GM12801 (cell line): Measurements from ENCODE around the gene ARHGEF17.

ENCODE experiments used
- TF ChIP-seq, protein P1 (sequence below): IDR thresholded peaks from one replicate; pipeline ENCODE4 v1.5.1; 2011; ENCODE audit warnings: control low read depth; ENCODE audit not compliant: insufficient read length; ENCODE audit errors: extremely low read depth

Gene ARHGEF17

DNA sequence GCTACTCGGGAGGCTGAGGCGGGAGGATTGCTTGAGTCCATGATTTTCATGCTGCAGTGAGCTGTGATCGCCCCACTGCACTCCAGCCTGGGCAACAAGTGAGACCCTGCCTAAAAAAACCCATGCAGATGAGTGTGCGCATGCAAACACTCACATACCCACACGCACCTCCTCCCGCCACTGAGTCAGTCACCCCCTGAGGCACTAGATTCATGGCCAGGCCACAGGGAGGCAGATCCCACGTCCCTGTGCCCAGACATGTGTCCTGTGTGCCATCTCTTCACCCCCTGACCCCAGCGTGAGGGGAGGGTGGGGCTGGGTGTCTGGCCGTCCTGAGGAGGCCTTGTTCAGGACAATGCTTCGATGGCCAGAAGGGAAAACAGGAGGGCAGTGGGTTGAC lies 83.6 kb downstream of the ARHGEF17 start:
- TF ChIP-seq, protein P1, sequence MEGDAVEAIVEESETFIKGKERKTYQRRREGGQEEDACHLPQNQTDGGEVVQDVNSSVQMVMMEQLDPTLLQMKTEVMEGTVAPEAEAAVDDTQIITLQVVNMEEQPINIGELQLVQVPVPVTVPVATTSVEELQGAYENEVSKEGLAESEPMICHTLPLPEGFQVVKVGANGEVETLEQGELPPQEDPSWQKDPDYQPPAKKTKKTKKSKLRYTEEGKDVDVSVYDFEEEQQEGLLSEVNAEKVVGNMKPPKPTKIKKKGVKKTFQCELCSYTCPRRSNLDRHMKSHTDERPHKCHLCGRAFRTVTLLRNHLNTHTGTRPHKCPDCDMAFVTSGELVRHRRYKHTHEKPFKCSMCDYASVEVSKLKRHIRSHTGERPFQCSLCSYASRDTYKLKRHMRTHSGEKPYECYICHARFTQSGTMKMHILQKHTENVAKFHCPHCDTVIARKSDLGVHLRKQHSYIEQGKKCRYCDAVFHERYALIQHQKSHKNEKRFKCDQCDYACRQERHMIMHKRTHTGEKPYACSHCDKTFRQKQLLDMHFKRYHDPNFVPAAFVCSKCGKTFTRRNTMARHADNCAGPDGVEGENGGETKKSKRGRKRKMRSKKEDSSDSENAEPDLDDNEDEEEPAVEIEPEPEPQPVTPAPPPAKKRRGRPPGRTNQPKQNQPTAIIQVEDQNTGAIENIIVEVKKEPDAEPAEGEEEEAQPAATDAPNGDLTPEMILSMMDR = no peak

DNA sequence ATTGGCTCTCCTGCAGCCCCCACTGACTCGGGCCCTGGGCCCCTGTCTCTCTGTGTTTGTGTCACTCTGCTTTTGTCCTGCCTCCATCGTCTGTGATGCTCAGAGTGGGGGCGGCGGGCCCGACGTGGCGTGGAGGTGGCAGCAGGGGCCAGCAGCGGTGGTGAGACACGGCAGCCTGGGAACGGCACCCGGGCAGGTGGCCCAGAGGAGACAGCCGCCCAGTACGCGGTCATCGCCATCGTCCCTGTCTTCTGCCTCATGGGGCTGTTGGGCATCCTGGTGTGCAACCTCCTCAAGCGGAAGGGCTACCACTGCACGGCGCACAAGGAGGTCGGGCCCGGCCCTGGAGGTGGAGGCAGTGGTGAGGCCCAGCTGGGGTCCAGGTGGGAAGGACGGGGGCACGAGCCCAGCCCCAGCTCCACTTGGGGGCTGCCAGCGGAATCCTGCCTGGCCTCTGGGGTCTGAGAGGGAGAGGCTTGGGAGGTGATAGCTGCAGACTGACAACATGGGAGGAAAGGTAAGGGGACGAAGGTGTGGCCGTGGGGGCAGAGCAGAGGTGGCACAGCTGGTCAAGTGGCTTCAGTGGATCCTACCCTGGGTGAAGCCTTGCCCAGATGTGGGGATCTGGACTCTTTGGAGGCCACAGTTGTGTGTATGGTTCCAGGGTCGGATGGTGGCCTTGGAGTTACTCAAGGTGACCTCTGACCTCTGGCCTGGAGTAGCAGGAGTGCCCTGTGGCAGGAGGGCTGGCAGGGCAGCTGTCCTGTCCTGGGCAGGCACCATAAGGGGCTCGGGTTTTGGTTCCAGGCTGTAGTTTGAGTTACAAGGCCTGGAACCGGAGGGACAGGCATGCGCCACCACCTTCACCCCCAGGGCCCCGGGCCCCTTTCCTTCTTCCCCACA lies 84.3 kb downstream of the ARHGEF17 start:
- TF ChIP-seq, protein P1 = no peak

DNA sequence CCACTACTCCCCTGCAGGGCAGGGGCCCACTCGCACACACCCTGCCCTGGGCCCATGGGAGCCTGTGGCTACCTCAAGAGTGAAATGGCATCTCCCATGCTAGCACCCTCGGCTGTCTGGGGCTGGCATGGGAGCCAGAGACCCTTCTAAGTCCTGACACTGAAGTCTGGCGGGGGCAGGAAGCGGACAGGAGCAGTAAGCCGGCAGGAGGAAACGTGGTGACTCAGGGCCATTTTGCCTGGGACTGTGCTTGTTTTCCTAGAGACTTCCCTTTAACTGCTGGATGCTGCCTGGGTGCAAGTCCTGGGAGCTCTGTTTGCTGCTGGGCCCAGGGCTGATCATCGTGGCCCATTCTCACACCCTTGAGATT lies 84.9 kb downstream of the ARHGEF17 start:
- TF ChIP-seq, protein P1 = no peak

DNA sequence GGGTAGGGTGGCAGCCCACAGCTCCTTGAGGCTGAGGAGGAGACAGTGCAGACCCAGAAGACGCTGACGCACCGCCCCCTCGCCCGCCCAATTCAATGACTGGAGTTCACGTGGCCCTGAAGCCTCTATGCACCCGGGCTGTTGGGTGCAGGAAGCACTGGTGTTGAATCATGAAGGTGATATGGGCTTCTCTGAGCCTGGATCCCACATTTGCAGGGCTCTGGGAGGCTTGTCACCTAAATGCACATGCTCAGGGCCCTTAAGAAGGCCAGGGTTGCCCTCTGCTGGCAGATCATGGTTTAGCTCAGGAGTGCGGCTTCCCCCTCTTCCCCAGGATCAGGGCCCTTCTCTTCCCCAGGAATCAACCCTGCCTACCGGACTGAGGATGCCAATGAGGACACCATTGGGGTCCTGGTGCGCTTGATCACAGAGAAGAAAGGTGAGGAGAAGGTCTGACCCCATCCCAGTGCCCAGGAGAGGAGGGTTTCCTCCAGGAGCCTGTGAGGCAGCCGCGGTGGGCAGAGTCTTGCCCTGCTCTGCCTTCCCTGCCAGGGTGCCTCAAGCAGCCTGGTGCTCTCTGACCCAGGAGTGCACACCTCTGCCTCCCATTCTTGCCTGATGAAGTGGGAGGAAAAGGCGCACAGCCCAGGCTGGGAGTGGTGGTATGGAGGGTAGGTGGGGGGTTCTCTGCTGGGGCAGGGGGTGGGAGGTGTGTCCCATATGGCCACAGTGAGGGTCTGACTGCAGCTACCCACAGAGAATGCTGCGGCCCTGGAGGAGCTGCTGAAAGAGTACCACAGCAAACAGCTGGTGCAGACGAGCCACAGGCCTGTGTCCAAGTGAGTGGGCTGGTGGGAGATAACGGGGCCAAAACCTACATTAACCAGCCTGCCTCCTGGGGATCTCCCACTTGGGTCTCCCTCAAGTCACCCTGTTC lies 85.7 kb downstream of the ARHGEF17 start:
- TF ChIP-seq, protein P1 = peak; percentile 4

DNA sequence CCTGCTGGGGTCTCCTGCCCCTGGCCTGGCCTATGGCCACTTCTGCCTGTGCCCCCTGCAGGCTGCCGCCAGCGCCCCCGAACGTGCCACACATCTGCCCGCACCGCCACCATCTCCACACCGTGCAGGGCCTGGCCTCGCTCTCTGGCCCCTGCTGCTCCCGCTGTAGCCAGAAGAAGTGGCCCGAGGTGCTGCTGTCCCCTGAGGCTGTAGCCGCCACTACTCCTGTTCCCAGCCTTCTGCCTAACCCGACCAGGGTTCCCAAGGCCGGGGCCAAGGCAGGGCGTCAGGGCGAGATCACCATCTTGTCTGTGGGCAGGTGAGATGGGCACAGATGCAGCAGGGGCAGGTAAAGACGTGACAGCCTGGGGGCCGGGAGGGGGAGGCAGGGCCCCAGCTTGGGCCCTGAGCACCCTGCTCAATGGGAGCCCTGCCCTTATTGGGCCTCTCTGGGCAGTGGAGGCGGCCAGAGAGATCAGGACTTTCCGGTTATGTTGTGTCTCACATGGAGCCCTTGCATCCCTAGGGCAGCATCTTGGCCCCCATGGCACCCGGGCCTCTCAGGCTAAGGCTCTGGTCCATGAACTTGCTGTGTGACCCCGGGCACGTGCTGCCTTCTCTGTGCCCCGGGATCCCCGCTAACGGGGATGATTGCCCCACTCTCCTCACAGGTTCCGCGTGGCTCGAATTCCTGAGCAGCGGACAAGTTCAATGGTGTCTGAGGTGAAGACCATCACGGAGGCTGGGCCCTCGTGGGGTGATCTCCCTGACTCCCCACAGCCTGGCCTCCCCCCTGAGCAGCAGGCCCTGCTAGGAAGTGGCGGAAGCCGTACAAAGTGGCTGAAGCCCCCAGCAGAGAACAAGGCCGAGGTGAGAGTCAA lies 86.6 kb downstream of the ARHGEF17 start:
- TF ChIP-seq, protein P1 = no peak

DNA sequence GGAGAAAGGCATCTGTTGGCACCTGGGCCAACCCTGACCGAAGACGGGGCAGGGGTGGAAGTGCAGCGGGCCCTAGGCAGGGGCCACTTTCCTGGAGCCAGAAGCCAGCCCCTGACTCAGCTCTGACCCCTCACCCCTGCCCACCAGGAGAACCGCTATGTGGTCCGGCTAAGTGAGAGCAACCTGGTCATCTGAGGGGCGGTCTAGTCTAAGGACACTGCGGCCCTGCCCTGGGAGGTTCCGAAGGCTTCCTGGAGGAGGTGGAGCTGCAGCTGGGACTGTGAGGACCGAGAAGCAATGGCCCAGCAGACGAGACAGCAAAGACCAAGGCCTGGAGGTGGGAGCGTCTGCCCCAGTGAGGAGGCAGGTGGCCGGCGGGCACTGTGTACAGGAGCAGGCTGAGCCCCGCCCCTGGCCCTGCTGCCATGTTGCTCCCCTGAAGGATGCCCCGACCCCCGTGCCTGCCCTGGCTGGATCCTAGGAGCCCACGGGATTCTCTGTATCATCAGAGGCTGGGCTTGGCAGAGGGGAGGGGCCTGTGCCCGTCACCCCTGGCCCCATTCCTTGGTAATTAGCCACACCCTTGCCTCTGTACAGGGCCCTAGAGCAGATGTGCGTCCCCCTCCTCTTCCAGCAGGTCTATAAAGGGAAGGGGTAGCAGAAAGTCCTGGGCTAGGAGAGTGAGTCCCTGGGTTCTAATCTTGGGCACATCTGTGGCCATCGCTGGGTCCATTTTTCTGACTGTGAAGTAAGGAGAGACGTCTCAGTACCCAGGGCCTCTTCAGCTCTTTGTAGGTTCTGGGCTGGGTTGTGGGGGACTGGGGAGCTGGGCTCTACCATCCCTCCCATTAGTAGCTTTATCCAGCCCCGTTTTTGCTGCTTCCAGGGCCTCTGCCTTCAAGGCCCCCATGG lies 87.5 kb downstream of the ARHGEF17 start:
- TF ChIP-seq, protein P1 = no peak
